NOMO-1 treated with DMSO at 0.1 percent for 48 hours (cell line): Measurements from ENCODE around the gene RNF220.
A peak's percentile ranks its signal among the peaks of the same experiment; 100 is the strongest.

ENCODE experiments used
- DNase-seq: peaks from one replicate; lab custom pipeline; 2025; ENCODE audit not compliant: unreplicated experiment; lab: John Stamatoyannopoulos, UW

Gene RNF220

GRCh38 chr1:44515416-44515815 lies 110.4 kb downstream of the RNF220 start:
- no peak for DNase-seq

DNA sequence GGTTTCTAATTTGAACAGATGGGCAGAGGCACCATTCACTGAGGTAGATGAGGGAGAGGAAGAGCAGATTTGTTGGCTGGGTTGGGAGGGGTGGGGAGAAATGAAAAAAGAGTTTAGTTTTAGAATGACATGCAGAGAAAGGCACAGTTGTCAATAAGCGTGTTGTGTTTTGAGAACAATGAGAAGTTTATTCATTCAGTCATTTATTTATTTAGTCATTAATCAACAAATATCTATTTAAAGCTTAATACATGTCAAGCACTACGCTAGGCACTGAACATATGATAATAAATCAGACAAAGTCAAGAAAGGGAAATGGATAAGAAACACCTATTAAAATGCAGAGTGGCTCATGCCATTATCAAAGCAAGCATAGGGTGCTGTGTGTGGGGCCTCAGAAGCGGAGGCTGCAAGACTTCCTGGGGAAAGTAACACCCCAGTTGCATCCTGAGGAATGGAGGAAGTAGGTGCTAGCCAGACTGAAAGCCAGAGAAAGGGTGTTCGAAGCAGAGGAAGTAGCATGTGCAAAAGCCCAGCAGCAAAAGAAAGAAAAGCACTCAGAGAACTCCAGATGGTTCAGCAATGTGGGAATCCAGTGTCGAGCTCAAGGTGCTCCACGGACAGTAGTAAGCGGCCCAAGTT lies 114.1 kb downstream of the RNF220 start:
- peak; percentile 14 for DNase-seq

DNA sequence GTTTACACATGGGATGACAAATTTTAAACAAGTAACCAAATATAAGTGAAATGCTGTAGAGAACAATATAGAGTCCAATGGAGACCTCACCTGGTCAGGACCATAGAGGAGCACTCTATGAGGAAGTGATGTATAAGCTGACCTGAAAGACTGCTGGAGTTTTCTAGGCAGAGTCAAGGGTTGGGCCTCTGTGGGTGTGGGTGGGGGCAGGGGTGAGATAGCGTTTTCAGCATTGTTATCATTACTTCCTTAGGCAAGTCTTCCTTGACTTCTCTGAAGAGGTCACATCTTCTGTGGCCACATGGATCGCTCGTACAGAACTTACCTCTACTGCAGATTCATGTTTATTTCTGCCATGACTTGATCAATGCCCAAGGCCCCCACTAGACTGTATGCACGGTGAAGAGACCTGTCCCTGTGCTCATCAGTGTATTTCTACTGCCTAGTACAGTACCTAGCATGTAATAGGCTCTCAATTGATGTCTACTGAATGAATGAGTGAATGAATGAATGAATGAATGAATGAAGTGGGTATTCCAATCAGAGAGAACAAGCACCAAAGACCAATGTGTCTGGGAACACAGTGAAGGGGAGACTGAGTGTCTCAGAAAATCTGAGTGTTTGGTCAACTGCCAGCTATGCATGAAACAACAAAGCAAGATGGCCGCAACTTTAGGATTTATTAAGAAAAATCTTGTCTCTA lies 116.5 kb downstream of the RNF220 start:
- DNase-seq: no peak

- DNase-seq: no peak
Observed at GRCh38 chr1:44523593-44524591, 118.8 kb downstream of the RNF220 start.

DNA sequence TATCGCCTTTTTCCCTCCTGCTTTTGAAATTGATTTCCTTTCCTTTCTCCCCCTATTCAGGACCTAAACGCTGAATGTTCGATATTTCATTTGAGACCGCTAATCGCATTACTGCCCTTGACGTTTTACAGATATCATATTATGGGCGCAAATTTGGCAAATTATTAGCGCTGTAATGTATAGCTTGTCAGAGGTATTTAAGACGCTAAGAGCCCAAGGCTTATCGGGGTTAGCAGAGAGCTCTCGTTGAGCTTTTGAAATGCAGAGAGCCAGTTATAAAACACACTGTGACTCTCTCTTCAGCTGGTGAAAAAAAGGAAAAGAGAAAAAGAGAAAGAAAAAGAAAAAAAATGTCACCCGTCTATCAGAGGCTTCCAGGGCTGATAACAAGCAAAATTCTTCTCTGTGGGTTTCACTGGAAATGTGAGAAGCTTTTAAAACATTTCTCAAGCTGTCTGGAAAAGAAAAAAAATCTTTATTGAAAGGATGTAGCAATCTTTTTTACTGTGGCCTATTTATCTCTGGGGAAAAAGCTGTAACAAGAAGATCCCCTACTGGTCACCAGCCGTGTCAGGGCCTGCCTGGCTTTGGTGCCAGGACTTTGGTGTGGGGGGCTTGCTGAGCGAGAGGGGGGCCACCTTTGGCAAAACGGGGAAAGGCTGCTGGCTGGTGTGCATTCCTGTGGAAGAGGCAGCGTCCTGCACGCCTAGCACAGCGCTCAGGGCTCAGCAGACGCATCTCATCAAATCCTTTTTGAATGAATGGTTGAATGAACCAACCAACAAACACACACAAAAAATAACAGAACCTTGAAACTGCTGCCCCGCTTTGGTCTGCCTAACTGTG lies 119.8 kb downstream of the RNF220 start:
- DNase-seq: no peak

DNA sequence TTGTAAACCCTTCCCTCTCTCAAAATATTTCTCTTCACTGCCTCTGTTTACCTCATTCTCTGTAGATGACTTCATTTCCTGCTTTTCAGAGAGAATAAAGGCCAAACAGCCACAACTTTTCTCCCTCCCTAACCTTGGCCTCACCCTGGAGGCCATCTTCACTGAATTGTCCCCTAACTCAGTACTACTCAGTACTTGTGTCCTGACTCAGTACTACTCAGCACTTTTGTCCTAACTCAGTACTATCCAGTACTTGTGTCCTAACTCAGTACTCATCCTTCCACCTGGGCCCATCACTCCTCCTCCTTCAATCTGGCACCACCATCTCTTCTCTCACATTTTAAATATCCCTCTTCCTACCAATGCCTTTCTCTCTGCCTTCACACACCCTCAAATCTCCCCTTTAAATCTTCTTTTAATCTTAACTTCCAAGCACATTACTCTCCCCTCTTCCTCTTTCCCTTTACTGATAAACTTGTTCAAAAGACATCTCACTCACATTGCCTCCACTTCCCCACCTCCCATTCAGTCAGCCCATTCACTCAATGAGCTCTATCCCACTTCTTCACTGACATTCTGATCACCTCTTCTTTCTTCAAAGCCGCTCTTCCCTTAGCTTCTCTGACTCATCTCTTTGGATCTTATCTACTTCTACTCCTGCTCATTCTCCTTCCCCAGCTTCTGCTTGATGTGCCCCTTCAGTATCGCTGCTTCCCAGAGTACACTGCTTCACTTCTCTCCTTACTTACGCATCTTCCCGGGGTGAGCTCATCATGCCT lies 121.4 kb downstream of the RNF220 start:
- no peak for DNase-seq

DNA sequence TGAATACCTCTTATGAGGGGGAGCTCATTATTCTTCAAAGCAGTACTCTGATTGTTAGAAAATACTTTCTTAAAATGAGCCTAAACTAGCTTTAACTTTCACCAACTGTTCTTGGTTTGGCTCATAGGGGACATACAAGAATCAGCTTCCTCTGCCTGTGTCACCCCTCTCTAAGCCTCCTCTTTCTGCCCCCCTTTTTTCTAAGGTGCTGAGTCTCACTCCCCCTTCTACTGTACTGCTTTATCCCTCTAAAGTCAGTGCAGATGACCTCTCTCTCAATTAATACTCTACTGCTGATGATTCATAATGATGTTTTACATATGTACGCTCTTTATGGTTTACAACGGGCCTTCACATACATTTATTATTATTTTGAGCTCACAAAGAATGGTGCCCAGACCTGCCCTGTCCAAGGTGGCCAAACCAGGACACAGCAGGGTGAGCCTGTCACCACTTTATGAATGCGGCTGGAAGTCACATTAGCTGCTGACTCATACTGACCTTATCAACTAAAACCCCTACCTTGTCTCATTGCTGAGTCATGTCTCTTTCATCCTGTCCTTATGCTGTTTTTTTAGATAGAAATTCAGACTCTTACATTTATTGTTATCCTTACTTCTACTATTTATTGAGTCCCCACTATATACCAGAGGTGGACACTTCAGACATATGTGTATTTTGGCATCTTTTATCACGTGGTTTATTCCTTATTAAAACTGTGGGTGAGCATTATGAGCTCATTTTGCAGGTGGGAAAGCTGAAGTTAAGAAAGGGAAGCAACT lies 126.9 kb downstream of the RNF220 start:
- DNase-seq: peak; percentile 25

GRCh38 chr1:44532567-44532944 lies 127.5 kb downstream of the RNF220 start:
- DNase-seq: no peak

- no peak for DNase-seq
Observed at GRCh38 chr1:44534771-44535170, 129.7 kb downstream of the RNF220 start.

DNA sequence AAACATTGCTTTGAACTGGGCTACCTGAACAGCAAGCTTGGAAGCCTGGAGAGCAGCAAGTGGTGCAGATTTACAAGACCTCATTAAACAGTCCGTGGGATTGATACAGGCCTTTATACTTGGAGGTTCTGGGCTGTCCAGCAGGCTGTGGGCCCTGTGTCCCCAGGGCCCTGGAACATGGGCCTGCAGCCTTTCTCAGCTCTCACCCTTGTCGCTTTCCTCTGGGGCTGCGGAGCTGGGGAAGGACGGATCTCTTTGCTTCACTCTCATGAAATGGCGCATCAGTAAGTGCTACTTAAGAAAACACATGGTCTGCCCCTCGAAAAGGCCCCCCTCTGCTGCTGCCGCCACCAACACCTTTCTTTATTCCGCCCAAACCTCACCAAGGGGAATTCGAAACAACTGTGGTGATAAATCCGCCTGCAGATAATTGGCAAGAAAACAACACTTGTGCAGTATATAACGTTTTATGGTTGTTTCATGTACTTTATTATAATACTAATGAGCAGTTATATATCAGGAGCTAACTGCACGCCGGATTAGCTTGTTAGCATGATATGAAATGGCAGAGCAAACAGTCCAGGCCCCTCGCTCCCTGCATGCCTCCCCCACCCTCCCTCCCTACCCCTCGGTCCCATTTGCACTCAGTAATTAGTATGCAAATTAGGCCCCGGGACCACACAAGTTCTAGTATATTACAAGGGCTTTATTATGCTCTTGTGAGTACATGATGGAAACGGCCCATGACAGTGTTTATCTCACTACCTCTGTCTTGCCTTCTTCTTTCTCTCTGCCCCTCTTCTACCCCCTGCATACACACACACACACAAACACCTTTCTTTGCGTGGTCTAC lies 131.5 kb downstream of the RNF220 start:
- DNase-seq: no peak

DNA sequence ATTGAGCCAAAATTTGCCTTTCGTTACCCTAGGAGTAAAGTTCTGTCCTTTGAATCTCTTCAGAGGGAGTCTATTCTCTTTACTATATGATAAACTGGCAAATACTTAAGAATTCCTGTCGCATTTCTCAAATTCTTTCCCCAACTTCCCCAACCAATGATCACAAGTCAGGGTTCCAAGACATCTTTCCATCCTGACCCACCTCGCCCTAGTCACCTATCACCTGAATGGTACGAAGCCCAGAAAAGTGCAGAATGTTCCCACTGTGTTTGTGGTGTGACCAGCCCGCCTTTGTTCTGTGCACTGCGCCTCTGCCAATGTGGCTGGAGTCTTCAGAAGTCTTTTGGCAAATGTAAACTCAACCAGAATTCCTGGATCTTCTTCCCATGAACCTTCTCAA lies 132.5 kb downstream of the RNF220 start:
- DNase-seq: no peak

- no peak for DNase-seq
Observed at GRCh38 chr1:44537956-44538355, 132.9 kb downstream of the RNF220 start.

DNA sequence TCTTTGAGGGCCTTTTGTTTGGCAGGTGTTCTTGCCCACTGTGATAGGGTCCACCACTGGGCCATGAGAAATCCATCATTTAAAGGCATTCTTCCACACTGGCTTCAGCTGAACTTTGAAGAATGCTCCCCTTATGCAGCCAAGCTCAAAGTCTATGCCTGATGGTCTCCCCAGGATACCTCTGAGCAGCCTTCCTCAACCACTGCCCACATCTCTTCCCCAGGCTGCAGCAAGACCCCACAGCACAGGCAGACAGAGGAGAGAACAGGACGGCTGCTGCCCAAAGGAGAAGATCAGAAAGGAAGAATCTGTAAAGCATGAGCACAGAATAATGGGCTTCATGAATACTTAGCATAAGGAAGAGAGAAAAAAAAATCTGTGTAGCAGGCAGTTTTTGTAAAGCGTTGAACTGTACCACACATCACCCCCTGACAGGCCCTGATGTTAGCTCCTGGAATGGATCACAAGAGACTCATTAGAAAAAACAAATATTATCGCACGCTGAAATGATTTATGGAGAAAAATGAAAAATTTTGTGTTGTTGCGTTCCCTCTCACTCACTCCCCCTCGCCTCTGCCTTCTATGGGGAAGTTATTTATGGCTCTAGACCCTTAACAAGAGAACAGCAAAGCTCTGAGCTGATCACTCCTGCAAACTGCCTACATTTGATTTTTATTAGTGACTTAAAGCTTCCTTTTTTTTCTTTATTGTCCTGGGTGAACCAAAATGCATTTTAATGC lies 135.1 kb downstream of the RNF220 start:
- no peak for DNase-seq

DNA sequence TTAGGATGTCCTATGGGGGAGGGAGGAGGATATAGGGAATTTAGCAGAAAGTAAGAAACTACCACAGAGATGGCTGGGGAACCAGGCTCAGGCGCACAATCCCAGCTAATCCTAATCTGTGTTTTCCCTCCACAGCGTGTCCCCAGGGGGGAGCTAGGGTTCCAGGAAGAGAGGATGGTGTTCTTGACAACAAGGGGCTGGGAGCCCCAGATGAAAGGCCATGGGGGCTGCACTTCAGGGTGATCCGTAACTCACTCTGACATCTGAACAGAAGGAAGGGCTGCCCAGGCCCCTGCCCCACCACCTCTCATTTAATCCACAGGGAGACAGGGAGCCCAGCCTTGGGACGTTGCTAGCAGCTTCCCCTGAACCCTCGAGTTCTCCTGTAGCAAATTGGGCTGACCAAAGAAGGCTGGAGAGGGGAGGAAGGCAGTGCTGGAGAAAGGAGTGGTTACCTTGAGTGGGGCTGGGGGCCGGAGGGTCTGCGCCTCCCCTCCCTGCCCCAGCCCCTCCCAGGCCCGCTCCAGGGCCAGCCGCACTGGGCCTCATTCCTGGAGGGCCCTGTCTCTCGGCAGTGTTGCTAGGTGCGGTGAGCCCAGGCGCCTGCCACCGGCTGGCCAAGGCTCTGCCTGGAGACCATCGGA lies 137.5 kb downstream of the RNF220 start:
- no peak for DNase-seq

GRCh38 chr1:44543064-44543744 lies 138.1 kb downstream of the RNF220 start:
- no peak for DNase-seq

DNA sequence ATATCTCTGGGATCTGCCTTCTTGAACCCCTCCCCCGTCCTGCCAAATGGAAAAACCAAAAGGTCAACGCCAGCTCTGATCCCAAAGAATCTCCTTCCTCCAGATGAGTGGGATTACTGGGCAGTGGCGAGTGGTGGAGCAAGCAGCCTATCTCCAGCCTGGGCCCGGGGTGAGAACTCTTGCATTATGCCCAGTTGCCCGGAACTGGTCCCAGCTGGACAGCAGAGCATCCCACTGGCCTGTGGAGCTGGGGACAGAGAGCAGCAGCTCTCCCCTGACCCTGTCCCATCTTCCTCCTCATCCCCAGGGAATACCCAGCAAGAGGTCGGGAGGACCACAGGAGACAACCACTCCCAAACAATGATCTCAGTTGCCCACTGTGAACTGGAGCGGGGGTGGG lies 138.7 kb downstream of the RNF220 start:
- DNase-seq: no peak

GRCh38 chr1:44544960-44545359 lies 139.9 kb downstream of the RNF220 start:
- DNase-seq: no peak
